ENCODE measurements around the gene PLCL1. TPM values are rescaled to one million over a fixed set of nuclear protein-coding genes. Genes with fewer than 3 reads are reported as not detected.

Gene PLCL1
- total RNA-seq, 4 donors from 2014 or later: 5.4 to 21.8 (median 10.2) TPM

DNA sequence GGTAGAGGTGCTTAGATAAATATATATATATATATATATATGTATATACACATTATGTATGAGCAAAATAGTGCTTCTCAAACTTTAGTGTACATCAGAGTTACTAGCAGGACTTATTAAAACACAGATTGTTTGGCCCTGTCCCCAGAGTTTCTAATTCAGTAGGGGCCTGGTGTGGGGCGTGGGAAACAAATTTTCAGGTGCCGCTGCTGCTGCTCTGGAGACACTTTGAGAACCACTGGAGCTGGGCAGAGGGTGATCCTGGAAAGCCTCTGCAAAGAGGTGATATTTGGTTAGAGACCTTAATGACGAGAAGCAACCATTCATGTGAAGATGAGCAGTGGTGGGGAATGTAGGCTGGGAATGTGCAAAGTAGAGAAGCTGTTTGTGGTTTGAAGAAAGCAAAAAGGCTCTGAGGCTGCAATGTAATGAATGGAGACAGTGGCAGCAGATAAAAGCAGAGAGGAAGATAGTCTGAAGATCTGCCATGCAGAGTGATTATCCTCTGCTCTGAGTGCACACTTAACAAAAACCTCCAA, 142.9 kb downstream of the PLCL1 start:
- TF ChIP-seq, protein P1, sequence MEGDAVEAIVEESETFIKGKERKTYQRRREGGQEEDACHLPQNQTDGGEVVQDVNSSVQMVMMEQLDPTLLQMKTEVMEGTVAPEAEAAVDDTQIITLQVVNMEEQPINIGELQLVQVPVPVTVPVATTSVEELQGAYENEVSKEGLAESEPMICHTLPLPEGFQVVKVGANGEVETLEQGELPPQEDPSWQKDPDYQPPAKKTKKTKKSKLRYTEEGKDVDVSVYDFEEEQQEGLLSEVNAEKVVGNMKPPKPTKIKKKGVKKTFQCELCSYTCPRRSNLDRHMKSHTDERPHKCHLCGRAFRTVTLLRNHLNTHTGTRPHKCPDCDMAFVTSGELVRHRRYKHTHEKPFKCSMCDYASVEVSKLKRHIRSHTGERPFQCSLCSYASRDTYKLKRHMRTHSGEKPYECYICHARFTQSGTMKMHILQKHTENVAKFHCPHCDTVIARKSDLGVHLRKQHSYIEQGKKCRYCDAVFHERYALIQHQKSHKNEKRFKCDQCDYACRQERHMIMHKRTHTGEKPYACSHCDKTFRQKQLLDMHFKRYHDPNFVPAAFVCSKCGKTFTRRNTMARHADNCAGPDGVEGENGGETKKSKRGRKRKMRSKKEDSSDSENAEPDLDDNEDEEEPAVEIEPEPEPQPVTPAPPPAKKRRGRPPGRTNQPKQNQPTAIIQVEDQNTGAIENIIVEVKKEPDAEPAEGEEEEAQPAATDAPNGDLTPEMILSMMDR (IDR thresholded peaks at IDR 0.05): no peak
- DNase-seq (ENCODE audit: low spot score) (no peak), ATAC-seq (ENCODE audit: low FRiP score) (no peak)

DNA sequence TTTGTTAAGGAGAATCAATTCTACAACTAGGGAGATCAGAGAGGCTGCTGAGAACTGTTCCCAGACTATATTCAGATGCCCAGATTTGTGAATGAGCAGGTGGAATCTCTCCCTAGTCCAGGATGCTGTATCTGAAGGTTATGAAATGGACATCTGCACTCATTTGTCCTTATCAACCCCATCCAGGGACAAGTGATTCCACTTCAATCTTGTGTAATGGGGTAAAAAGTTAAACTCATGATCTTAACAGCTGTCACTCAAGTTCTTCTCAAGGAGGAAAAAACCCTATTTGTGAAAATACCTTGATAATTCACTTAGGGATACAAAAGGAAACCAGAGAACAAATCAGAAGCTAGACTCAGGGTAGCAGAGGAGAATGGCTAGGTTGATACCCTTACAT, 144.8 kb downstream of the PLCL1 start:
- TF ChIP-seq, protein P1 (IDR thresholded peaks at IDR 0.05): no peak
- no peak for ATAC-seq (ENCODE audit: low FRiP score)

DNA sequence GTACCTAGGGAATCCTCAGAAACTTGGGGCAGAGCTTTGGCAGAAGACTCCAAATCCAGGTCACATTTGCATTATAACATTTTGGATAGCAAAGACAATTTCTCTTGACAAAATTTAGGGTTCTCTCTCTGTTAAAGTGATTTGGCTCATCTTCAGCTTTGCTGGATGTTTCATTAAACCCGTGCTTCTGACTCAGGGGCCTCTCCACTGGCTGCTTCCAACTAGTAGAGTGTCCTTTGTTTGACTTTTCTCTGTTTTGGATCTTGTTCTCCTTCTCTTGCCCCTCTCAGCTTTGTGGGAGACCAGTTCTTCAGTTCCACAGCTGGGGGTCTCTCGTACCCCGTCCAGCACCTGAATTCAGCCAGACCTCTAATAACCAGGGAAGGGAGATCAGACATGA, 145.6 kb downstream of the PLCL1 start:
- no peak for ATAC-seq (ENCODE audit: low FRiP score)
- TF ChIP-seq, protein P1 (IDR thresholded peaks at IDR 0.05): no peak
- DNase-seq (ENCODE audit: low spot score): no peak

More for the DNA sequence above, 144.8 kb downstream of the PLCL1 start:
- no peak for DNase-seq (ENCODE audit: low spot score)

DNA sequence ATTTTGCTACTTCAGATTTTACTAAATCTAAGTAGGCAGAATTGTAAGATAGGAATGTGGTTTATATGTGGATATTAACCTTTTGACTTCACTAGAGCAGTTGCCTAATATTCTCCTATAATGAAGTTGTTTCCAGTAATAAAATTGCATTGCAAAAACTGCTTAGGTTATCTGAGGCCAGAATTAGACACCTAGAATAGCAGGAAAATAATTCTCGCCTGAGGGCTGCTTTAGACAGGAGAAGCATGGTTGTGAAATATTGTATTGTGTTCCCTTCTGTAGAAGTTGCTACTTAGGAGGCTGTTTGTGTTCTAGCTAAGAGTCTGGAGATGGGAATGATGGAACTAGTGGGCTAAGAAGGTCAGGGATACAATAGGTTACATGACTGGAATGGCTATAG, 146.3 kb downstream of the PLCL1 start:
- no peak for DNase-seq (ENCODE audit: low spot score)

DNA sequence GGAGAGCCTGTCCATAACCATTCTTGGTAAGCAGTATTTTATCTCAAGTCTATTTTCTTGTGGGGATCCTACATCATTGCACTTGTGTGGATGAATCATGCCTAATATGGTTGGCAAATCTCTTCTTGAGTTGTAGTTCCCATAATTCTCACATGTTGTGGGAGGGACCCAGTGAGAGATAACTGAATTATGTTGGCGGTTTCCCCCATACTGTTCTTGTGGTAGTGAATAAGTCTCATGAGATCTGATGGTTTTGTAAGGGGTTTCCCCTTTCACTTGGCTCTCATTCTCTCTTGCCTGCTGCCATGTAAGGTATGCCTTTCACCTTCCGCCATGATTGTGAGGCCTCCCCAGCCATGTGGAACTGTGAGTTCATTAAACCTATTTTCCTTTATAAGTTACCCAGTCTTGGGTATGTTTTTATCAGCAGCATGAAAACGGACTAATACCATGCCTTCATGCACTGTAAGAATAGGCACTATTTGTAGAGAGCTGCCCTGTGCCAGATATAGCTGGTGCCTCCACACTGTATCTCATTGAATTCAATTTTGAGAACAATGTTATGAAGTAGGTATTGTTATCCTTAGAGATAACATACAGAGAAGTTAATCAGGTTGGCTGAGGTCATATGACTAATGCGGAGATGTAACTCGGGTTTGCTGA, 148.3 kb downstream of the PLCL1 start:
- ATAC-seq (ENCODE audit: low FRiP score) (no peak), DNase-seq (ENCODE audit: low spot score) (no peak)
- TF ChIP-seq, protein P1 (IDR thresholded peaks at IDR 0.05): no peak

More for the DNA sequence above, 146.3 kb downstream of the PLCL1 start:
- TF ChIP-seq, protein P1 (IDR thresholded peaks at IDR 0.05): no peak
- peak; percentile 64 for ATAC-seq (ENCODE audit: low FRiP score)

DNA sequence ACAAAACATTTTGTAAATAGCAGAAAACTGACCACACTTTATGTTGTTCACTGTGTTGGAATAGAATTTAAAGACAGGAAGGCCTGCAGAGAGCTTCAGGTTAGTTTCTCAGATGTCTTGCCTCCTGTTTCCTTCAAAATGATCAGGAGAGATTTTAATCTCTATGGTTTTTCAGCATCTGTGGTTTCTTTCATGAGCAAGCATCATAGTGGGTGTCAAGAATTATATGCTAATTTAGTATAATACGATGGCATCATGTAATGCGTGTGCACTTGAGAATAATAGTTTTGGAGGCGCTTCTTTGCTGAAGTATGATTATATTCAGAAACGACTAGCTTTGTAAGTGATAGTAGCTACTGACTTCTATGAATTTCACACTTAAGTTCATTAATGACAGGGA, 149.9 kb downstream of the PLCL1 start:
- ATAC-seq (ENCODE audit: low FRiP score): no peak
- DNase-seq (ENCODE audit: low spot score): no peak
- TF ChIP-seq, protein P1 (IDR thresholded peaks at IDR 0.05): no peak

DNA sequence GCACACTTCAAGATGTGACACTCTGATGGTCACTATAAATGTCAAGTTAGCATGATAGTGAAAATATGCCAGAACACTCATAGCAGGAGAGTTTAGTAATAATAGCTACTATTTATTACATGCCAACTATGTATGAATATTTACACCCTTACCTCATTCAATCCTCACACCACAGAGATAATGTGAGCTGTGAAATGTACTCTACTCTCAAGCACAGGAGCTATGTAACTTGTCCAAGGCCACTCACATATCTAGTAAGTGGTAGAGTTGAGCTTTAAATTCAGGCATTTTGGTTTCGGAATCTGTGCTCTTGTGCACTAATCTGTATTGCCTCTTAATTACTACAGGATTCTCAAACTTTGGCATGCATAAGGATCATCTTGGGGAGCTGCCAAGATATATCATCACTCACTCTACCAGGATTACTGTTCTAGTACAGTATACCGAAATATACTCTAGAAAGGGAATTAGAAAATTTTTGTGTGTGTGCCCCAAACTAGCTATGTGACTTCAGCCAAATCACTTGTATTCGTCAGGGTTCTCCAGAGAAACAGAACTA, 154.3 kb downstream of the PLCL1 start:
- TF ChIP-seq, protein P1 (IDR thresholded peaks at IDR 0.05): no peak
- DNase-seq (ENCODE audit: low spot score): no peak
- no peak for ATAC-seq (ENCODE audit: low FRiP score)
